Kidney (tissue), 22 donors: ENCODE measurements around the gene CD244. TPM values are rescaled to one million over a fixed set of nuclear protein-coding genes. Genes with fewer than 3 reads are reported as not detected.
A peak's percentile ranks its signal among the peaks of the same experiment; 100 is the strongest.

Source experiments
- DNase-seq, 5 donors: peaks; one replicate each; pipeline ENCODE4 v3.0.0-alpha.2; 2013 to 2020
- FAIRE-seq: peaks from 2 replicates; lab custom pipeline; 2012; peaks lifted over from hg19 to GRCh38; lab: Jason Lieb, UNC
- H3K27ac ChIP-seq, 2 donors: one replicate each; pipeline ENCODE4 v1.7.0; 2013; ENCODE audit warnings: low read depth in 2 of 2, low read length in 2 of 2, inconsistent platforms in 1 of 2
- H3K27me3 ChIP-seq: one replicate; pipeline ENCODE4 v1.7.1; 2013; ENCODE audit warnings: low read length, inconsistent platforms; ENCODE audit not compliant: control insufficient read depth, insufficient read depth
- H3K36me3 ChIP-seq, 3 donors: one replicate each; pipeline versions ENCODE4 v1.7.0 to v1.7.1; 2013; ENCODE audit warnings: low read length in 3 of 3, control low read depth in 1 of 3, inconsistent platforms in 1 of 3; ENCODE audit not compliant: insufficient read depth in 3 of 3, control insufficient read depth in 2 of 3
- H3K4me1 ChIP-seq, 3 donors: one replicate each; pipeline versions ENCODE4 v1.7.0 to v1.7.1; 2013; ENCODE audit warnings: low read length in 3 of 3, inconsistent platforms in 1 of 3, low read depth in 1 of 3; ENCODE audit not compliant: control insufficient read depth in 2 of 3, insufficient read depth in 2 of 3
- H3K4me3 ChIP-seq, 3 donors: one replicate each; pipeline versions ENCODE4 v1.7.0 to v1.8.1; 2013; ENCODE audit warnings: low read length in 3 of 3, control low read depth in 1 of 3, inconsistent platforms in 1 of 3
- H3K9ac ChIP-seq, 3 donors: one replicate each; pipeline versions ENCODE4 v1.7.0 to v1.7.1; 2013; ENCODE audit warnings: low read length in 3 of 3, control low read depth in 1 of 3, inconsistent platforms in 1 of 3
- H3K9me3 ChIP-seq, 3 donors: one replicate each; pipeline versions ENCODE4 v1.7.0 to v1.7.1; 2013; ENCODE audit warnings: low read length in 3 of 3, control low read depth in 1 of 3, inconsistent platforms in 1 of 3; ENCODE audit not compliant: control insufficient read depth in 2 of 3, insufficient read depth in 1 of 3
- CTCF ChIP-seq: IDR thresholded peaks from 3 replicates; pipeline ENCODE4 v1.5.1; 2012; ENCODE audit warnings: mild to moderate bottlenecking, moderate library complexity, borderline replicate concordance; ENCODE audit not compliant: insufficient read depth; ENCODE audit errors: extremely low read depth
- intact Hi-C: fragments of 100-400 bp; cut with DNase I; formaldehyde crosslinking; loops from one replicate; pipeline ENCODE4 v1.11.1; 2022
- long read RNA-seq, 10 donors: library from polyadenylated mRNA in 1 of 10; unstranded in 1 of 10; transcript quantifications; one replicate each; pipeline ENCODE4 v2.0.0 and lab custom pipeline, GENCODE V29; 2021 to 2026
- polyA plus RNA-seq: library from polyadenylated mRNA; stranded (reverse); fragments of 350-450 nt; fragmentation: Illumina TruSeq; extraction: RNeasy Lipid Tissue Mini Kit (QIAGEN cat#74804); gene quantifications from one replicate; pipeline ENCODE4 v1.2.3, GENCODE V29; 2014; ENCODE audit warnings: low read depth, low replicate concordance; ENCODE audit not compliant: insufficient read depth
- total RNA-seq: library from RNA; stranded (reverse); fragmentation: NEBNext Ultra II Directional; extraction: Animal tissue kit (Norgen Biotek cat#: 25700); gene quantifications from one replicate; pipeline ENCODE4 v1.2.1, GENCODE V29; 2021
- donor health status: control.
- donor health status: control.
- donor health status: control.
- donor health status: control.
- donor health status: control.
- donor health status: DM: yes; HTN: yes; CAD: no.
- donor health status: Normal renal cell carcinoma (clear cell type).

Gene CD244
- 1.8 TPM for total RNA-seq
- 0.15 TPM for polyA plus RNA-seq
- long read RNA-seq, donor 1: 0 reads
- long read RNA-seq, donor 2: 0 reads
- long read RNA-seq, donor 3: 0 reads
- long read RNA-seq, donor 4: 0 reads
- long read RNA-seq, donor 5: 0 reads
- long read RNA-seq, donor 6: 0 reads
- long read RNA-seq, donor 7, partial matches to known transcripts: 1 of 2 reads
- long read RNA-seq, donor 7, other reads (novel, unspliced or antisense): 0 of 2 reads
- long read RNA-seq, donor 8: 0 reads
- long read RNA-seq, donor 9: 0 reads
- long read RNA-seq, donor 10: 0 reads

GRCh38 chr1:160862203-160863060, at the start of gene CD244:
Gene CD244 (minus strand): TSS chr1:160862887. CDS start chr1:160862677, 210 bp downstream.
- H3K36me3 ChIP-seq: no peaks in the 10 kb centered on the region
- no peak within 1 kb of the TSS for H3K27ac ChIP-seq
- H3K9me3 ChIP-seq: no peaks in the 10 kb centered on the region
- FAIRE-seq (no peak), DNase-seq (no peak)
- no peak within 1 kb of the TSS for H3K9ac ChIP-seq
- intact Hi-C loops: no loop called here
- no peak within 1 kb of the TSS for H3K4me3 ChIP-seq
- TF ChIP-seq CTCF: no peak
- H3K27me3 ChIP-seq: no peaks in the 10 kb centered on the region
- no peaks in the 10 kb centered on the region for H3K4me1 ChIP-seq

- H3K9ac ChIP-seq: no peak overlapping the region
- intact Hi-C loops: no loop called here
- FAIRE-seq: no peak
- TF ChIP-seq CTCF: no peak
- H3K9me3 ChIP-seq: no peaks in the 10 kb centered on the region
- no peak for DNase-seq
- no peaks in the 10 kb centered on the region for H3K36me3 ChIP-seq
- no peak overlapping the region for H3K4me3 ChIP-seq
- H3K27me3 ChIP-seq: no peaks in the 10 kb centered on the region
- H3K27ac ChIP-seq: no peak overlapping the region
- H3K4me1 ChIP-seq: no peaks in the 10 kb centered on the region
Measured at GRCh38 chr1:160911925-160912324, 49.2 kb upstream of the CD244 start.

- no peak overlapping the region for H3K27ac ChIP-seq
- no peaks in the 10 kb centered on the region for H3K4me1 ChIP-seq
- H3K9me3 ChIP-seq: no peaks in the 10 kb centered on the region
- no peak overlapping the region for H3K9ac ChIP-seq
- no peak for TF ChIP-seq CTCF
- no peaks in the 10 kb centered on the region for H3K27me3 ChIP-seq
- H3K4me3 ChIP-seq: no peak overlapping the region
- intact Hi-C loops: no loop called here
- H3K36me3 ChIP-seq: no peaks in the 10 kb centered on the region
- DNase-seq: peak in 2 of 5 donors; percentile 12 to 47
- no peak for FAIRE-seq
Measured at GRCh38 chr1:160911441-160911840, 48.8 kb upstream of the CD244 start.
